Natural killer cell (primary cell): ENCODE results near the gene ADCY4. TPM values are rescaled to one million over a fixed set of nuclear protein-coding genes. Genes with fewer than 3 reads are reported as not detected.

Source experiments
- ATAC-seq, 3 donors: fragments of 150-1000 bp in 2 of 3; fragments of 200-7000 bp in 1 of 3; cut with Tn5 transposase; 1 replicate in 1 of 3; 2 replicates in 2 of 3; pipeline ENCODE4 v1.10.0; 2021; ENCODE audit warnings: mild to moderate bottlenecking in 2 of 3, moderate library complexity in 2 of 3
- DNase-seq, 2 donors: peaks; one replicate each; pipeline versions ENCODE4 v3.0.0 to v3.0.0-alpha.2; 2013 to 2021; ENCODE audit warnings: mixed read lengths in 1 of 2
- H3K27ac ChIP-seq: one replicate; pipeline ENCODE4 v1.5.1; 2013; ENCODE audit warnings: mild to moderate bottlenecking, low read length
- H3K27me3 ChIP-seq: one replicate; pipeline ENCODE4 v1.6.1; 2013; ENCODE audit warnings: low read length; ENCODE audit not compliant: control insufficient read depth, insufficient read depth
- H3K36me3 ChIP-seq: one replicate; pipeline ENCODE4 v1.6.1; 2013; ENCODE audit warnings: low read length; ENCODE audit not compliant: control insufficient read depth, insufficient read depth
- H3K4me1 ChIP-seq: one replicate; pipeline ENCODE4 v1.6.1; 2013; ENCODE audit warnings: low read length; ENCODE audit not compliant: control insufficient read depth, insufficient read depth
- H3K4me3 ChIP-seq: one replicate; pipeline ENCODE4 v1.5.1; 2013; ENCODE audit warnings: low read length
- H3K9me3 ChIP-seq: one replicate; pipeline ENCODE4 v1.6.1; 2013; ENCODE audit warnings: low read length; ENCODE audit not compliant: control insufficient read depth, insufficient read depth
- H3K27ac Mint-ChIP-seq, 2 donors: one replicate each; pipeline ENCODE4 v1.8.0; 2022; ENCODE audit warnings: mild to moderate bottlenecking in 2 of 2, mixed read lengths in 2 of 2, moderate library complexity in 1 of 2
- H3K27me3 Mint-ChIP-seq, 2 donors: one replicate each; pipeline ENCODE4 v1.8.0; 2022; ENCODE audit warnings: low read depth in 2 of 2, mixed read lengths in 2 of 2
- H3K36me3 Mint-ChIP-seq: one replicate; pipeline ENCODE4 v1.8.0; 2022; ENCODE audit warnings: mixed read lengths
- H3K4me1 Mint-ChIP-seq, 2 donors: one replicate each; pipeline ENCODE4 v1.8.0; 2022; ENCODE audit warnings: mixed read lengths in 2 of 2
- H3K4me3 Mint-ChIP-seq: one replicate; pipeline ENCODE4 v1.8.0; 2022; ENCODE audit warnings: mild to moderate bottlenecking, moderate library complexity, mixed read lengths
- H3K9me3 Mint-ChIP-seq, 2 donors: one replicate each; pipeline ENCODE4 v1.8.0; 2022; ENCODE audit warnings: mixed read lengths in 2 of 2
- CTCF ChIP-seq: fragments of 200-600 bp; IDR thresholded peaks from one replicate; pipeline ENCODE4 v1.8.0; 2022; ENCODE audit warnings: antibody characterized with exemption
- WGBS: methylation state at CpG from one replicate; pipeline ENCODE4 v1.1.7; 2013; ENCODE audit warnings: missing lambda C conversion rate; ENCODE audit not compliant: insufficient coverage; 5-methylcytosine and 5-hydroxymethylcytosine counted together
- intact Hi-C: fragments of 100-400 bp; cut with micrococcal nuclease; formaldehyde crosslinking; loops from one replicate; pipeline ENCODE4 v1.14.2; 2022
- total RNA-seq, 4 donors: library from RNA; stranded (reverse); fragments of 120-200 nt in 1 of 4; gene quantifications; one replicate each; pipeline versions ENCODE4 v1.2.3 to v1.2.4, GENCODE V29; 2013 to 2022

Gene ADCY4
- total RNA-seq, 3 donors from 2014 or later (not counting 1 experiment from before 2014, with no cell fraction given), result 9.8 to 17.6 (median 11.3) TPM

- no peak for TF ChIP-seq CTCF
- H3K36me3 ChIP-seq, result peaks cover 67% of the 10 kb centered on the region
- peaks cover 41 to 54% of the 10 kb centered on the region in 2 donors for H3K4me1 Mint-ChIP-seq
- WGBS, result 97% methylated on average over 11 of the region's 11 CpGs
- ATAC-seq (no peak), DNase-seq (no peak)
- no peak overlapping the region for H3K4me3 Mint-ChIP-seq
- H3K27me3 ChIP-seq, result no peaks in the 10 kb centered on the region
- H3K4me1 ChIP-seq, result peaks cover 29% of the 10 kb centered on the region
- peaks cover 10% of the 10 kb centered on the region for H3K36me3 Mint-ChIP-seq
- H3K27ac Mint-ChIP-seq, result no peak overlapping the region
- H3K9me3 Mint-ChIP-seq, result no peaks in the 10 kb centered on the region
- H3K27me3 Mint-ChIP-seq, result no peaks in the 10 kb centered on the region
- H3K27ac ChIP-seq, result no peak overlapping the region
- intact Hi-C loops, result no loop called here
- H3K9me3 ChIP-seq, result no peaks in the 10 kb centered on the region
- H3K4me3 ChIP-seq, result no peak overlapping the region
These were observed 30.9 kb downstream of the ADCY4 start for GRCh38 chr14:24304019-24304387.

GRCh38 chr14:24300326-24300980, 34.4 kb downstream of the ADCY4 start:
- DNase-seq, result no peak
- WGBS, result 43% methylated on average over 16 of the region's 16 CpGs
- no peaks in the 10 kb centered on the region for H3K27me3 Mint-ChIP-seq
- peaks cover 42 to 55% of the 10 kb centered on the region in 2 donors for H3K4me1 Mint-ChIP-seq
- H3K4me3 Mint-ChIP-seq, result peak overlapping the region; percentile 91
- H3K27me3 ChIP-seq, result no peaks in the 10 kb centered on the region
- intact Hi-C loops, result loop anchor here (1.0 kb wide), 1 partner anchor 10 kb away; the partner anchor contains the start of gene LTB4R2
- no peak for ATAC-seq
- peak overlapping the region; percentile 61 for H3K27ac ChIP-seq
- peaks cover 14% of the 10 kb centered on the region for H3K36me3 Mint-ChIP-seq
- H3K36me3 ChIP-seq, result peaks cover 54% of the 10 kb centered on the region
- no peak for TF ChIP-seq CTCF
- H3K4me1 ChIP-seq, result peaks cover 25% of the 10 kb centered on the region
- H3K4me3 ChIP-seq, result peak overlapping the region; percentile 51
- H3K9me3 Mint-ChIP-seq, result no peaks in the 10 kb centered on the region
- H3K9me3 ChIP-seq, result no peaks in the 10 kb centered on the region
- peak overlapping the region; percentile 91 to 92 for H3K27ac Mint-ChIP-seq

GRCh38 chr14:24299255-24300191, 35.3 kb downstream of the ADCY4 start, which contains the start of the genes DHRS1 and NOP9:
TSS of gene DHRS1 (minus strand) at chr14:24299780. CDS start at chr14:24299106, 674 bp downstream.
TSS of gene NOP9 (plus strand) at chr14:24299850. CDS start at chr14:24299955, 105 bp downstream.
- H3K4me3 ChIP-seq, result peak within 1 kb of the TSS; percentile 51
- H3K36me3 ChIP-seq, result peaks cover 45% of the 10 kb centered on the region
- peak; percentile 79 to 89 (median 82) for ATAC-seq
- Mint-ChIP-seq H3K36me3 (peaks cover 5% of the 10 kb centered on the region), H3K27me3 (no peaks in the 10 kb centered on the region), H3K9me3 (no peaks in the 10 kb centered on the region), H3K4me3 (peak within 1 kb of the TSS; percentile 91), H3K27ac (peak within 1 kb of the TSS; percentile 91 to 92), H3K4me1 (peaks cover 42 to 55% of the 10 kb centered on the region in 2 donors)
- H3K4me1 ChIP-seq, result peaks cover 25% of the 10 kb centered on the region
- intact Hi-C loops, result loop anchor here (1.0 to 2.0 kb wide), 5 partner anchors 11 to 184 kb away; partner anchors contain the start of genes IPO4, LTB4R2 and RABGGTA
- H3K27ac ChIP-seq, result peak within 1 kb of the TSS; percentile 61
- WGBS, result under 1% methylated on average over 75 of the region's 75 CpGs
- H3K27me3 ChIP-seq, result no peaks in the 10 kb centered on the region
- no peak for TF ChIP-seq CTCF
- DNase-seq, result peak; percentile 95 to 96
- H3K9me3 ChIP-seq, result no peaks in the 10 kb centered on the region
